Superior temporal gyrus (tissue), 1 donor: ENCODE measurements around the gene BICD1.

ENCODE experiments used
- DNase-seq: peaks from one replicate; pipeline ENCODE4 v3.0.0-alpha.2; 2016; ENCODE audit errors: extremely low spot score

BICD1 gene

GRCh38 chr12:32343496-32343895 is 236.8 kb downstream of the BICD1 start:
- no peak for DNase-seq

GRCh38 chr12:32344047-32344446 is 237.4 kb downstream of the BICD1 start:
- no peak for DNase-seq

GRCh38 chr12:32353540-32353939 is 246.9 kb downstream of the BICD1 start:
- no peak for DNase-seq

- DNase-seq, result no peak
Measured at GRCh38 chr12:32357601-32358249, 251.1 kb downstream of the BICD1 start.

GRCh38 chr12:32360956-32361355 is 254.3 kb downstream of the BICD1 start:
- no peak for DNase-seq

GRCh38 chr12:32362892-32363291 is 256.2 kb downstream of the BICD1 start:
- DNase-seq, result no peak

- DNase-seq, result peak; percentile 87
Measured at GRCh38 chr12:32365473-32366064, 258.9 kb downstream of the BICD1 start.

- no peak for DNase-seq
Measured at GRCh38 chr12:32366714-32367113, 260.1 kb downstream of the BICD1 start.

GRCh38 chr12:32367381-32367780 is 260.7 kb downstream of the BICD1 start:
- DNase-seq, result no peak

GRCh38 chr12:32369202-32369601 is 262.6 kb downstream of the BICD1 start:
- DNase-seq, result no peak

GRCh38 chr12:32377344-32378055 is 270.9 kb downstream of the BICD1 start:
- DNase-seq, result no peak

- DNase-seq, result no peak
Measured at GRCh38 chr12:32379213-32379612, 272.6 kb downstream of the BICD1 start.

- DNase-seq, result no peak
Measured at GRCh38 chr12:32379667-32380066, 273.0 kb downstream of the BICD1 start.

- no peak for DNase-seq
Measured at GRCh38 chr12:32382226-32382625, 275.6 kb downstream of the BICD1 start.

- no peak for DNase-seq
Measured at GRCh38 chr12:32390572-32391219, 284.0 kb downstream of the BICD1 start.

GRCh38 chr12:32395026-32395425 is 288.4 kb downstream of the BICD1 start:
- no peak for DNase-seq

GRCh38 chr12:32397696-32398095 is 291.0 kb downstream of the BICD1 start:
- no peak for DNase-seq

- DNase-seq, result no peak
Measured at GRCh38 chr12:32398181-32398580, 291.5 kb downstream of the BICD1 start.

- DNase-seq, result no peak
Measured at GRCh38 chr12:32398816-32399369, 292.2 kb downstream of the BICD1 start.

GRCh38 chr12:32399370-32400113 is 292.9 kb downstream of the BICD1 start, which contains the start of gene FGD4:
FGD4 (plus strand) TSS chr12:32399558.
- DNase-seq, result peak; percentile 72

- DNase-seq, result no peak
Measured at GRCh38 chr12:32400114-32400672, 293.5 kb downstream of the BICD1 start.
